T-cell (primary cell): ENCODE results near the gene DRD1. TPM values are rescaled to one million over a fixed set of nuclear protein-coding genes. Genes with fewer than 3 reads are reported as not detected.
"Not testable (repeated sequence)": the region's sequence is repeated elsewhere in the genome, so short reads cannot be mapped to it uniquely, and the experiment has no call there.

Experiments used
- ATAC-seq, 4 experiments: fragments of 200-7000 bp in 3 of 4; fragments of 150-1000 bp in 1 of 4; cut with Tn5 transposase; replicated peaks in 1 of 4; 1 replicate in 3 of 4; 2 replicates in 1 of 4; pipeline ENCODE4 v1.10.0; 2021; ENCODE audit warnings: moderate library complexity in 3 of 4, mild to moderate bottlenecking in 2 of 4, moderate number of reproducible peaks in 1 of 4
- CTCF ChIA-PET, 2 donors: fragments of 300-600 bp; sonication (Branson Sonifier 250); formaldehyde crosslinking; loops; one replicate each; lab custom pipeline; 2022; ENCODE audit warnings: antibody characterized with exemption in 2 of 2; lab: Charles Lee
- POLR2A ChIA-PET, 2 donors: fragments of 300-600 bp; sonication (Branson Sonifier 250); formaldehyde crosslinking; loops; one replicate each; lab custom pipeline; 2022; ENCODE audit warnings: antibody characterized with exemption in 2 of 2; lab: Charles Lee
- DNase-seq, 35 experiments: peaks; one replicate each; pipeline versions ENCODE4 v3.0.0 to v3.0.0-alpha.2; 2013 to 2023
- H3K27ac ChIP-seq: one replicate; pipeline ENCODE4 v1.5.1; 2013; ENCODE audit warnings: low read length
- H3K27me3 ChIP-seq, 2 experiments: replicated peaks in 1 of 2; 1 replicate in 1 of 2; 2 replicates in 1 of 2; pipeline versions ENCODE4 v1.6.1 to v1.7.0; 2013; ENCODE audit warnings: low read length in 1 of 2, mixed read lengths in 1 of 2; ENCODE audit not compliant: control insufficient read depth in 2 of 2, insufficient read depth in 2 of 2; ENCODE audit errors: extremely low read depth in 1 of 2
- H3K36me3 ChIP-seq, 2 donors: 1 replicate in 1 of 2; 2 replicates in 1 of 2; pipeline versions ENCODE4 v1.6.1 to v1.7.0; 2013; ENCODE audit warnings: low read length in 1 of 2; ENCODE audit not compliant: control insufficient read depth in 2 of 2, insufficient read depth in 1 of 2; ENCODE audit errors: extremely low read depth in 1 of 2
- H3K4me1 ChIP-seq, 2 experiments: 1 replicate in 1 of 2; 2 replicates in 1 of 2; pipeline versions ENCODE4 v1.6.1 to v1.7.0; 2013; ENCODE audit warnings: low read length in 2 of 2, mixed read lengths in 1 of 2; ENCODE audit not compliant: insufficient read depth in 2 of 2, control insufficient read depth in 1 of 2; ENCODE audit errors: extremely low read depth in 1 of 2
- H3K4me3 ChIP-seq, 2 donors: 1 replicate in 1 of 2; 2 replicates in 1 of 2; pipeline versions ENCODE4 v1.5.1 to v1.7.0; 2013; ENCODE audit warnings: mild to moderate bottlenecking in 2 of 2, low read length in 1 of 2, moderate library complexity in 1 of 2; ENCODE audit not compliant: control insufficient read depth in 1 of 2; ENCODE audit errors: extremely low read depth in 1 of 2
- H3K9me3 ChIP-seq: 2 replicates; pipeline ENCODE4 v1.7.0; 2013
- H3K27ac Mint-ChIP-seq, 2 donors: one replicate each; pipeline ENCODE4 v1.8.0; 2020 to 2021; ENCODE audit warnings: mild to moderate bottlenecking in 2 of 2, mixed read lengths in 2 of 2
- H3K27me3 Mint-ChIP-seq, 2 donors: one replicate each; pipeline ENCODE4 v1.8.0; 2021 to 2022; ENCODE audit warnings: mixed read lengths in 2 of 2
- H3K36me3 Mint-ChIP-seq: one replicate; pipeline ENCODE4 v1.8.0; 2021; ENCODE audit warnings: mixed read lengths
- H3K4me1 Mint-ChIP-seq, 3 donors: one replicate each; pipeline ENCODE4 v1.8.0; 2020 to 2022; ENCODE audit warnings: mixed read lengths in 3 of 3, mild to moderate bottlenecking in 1 of 3
- H3K4me3 Mint-ChIP-seq, 3 donors: one replicate each; pipeline ENCODE4 v1.8.0; 2020 to 2022; ENCODE audit warnings: mild to moderate bottlenecking in 3 of 3, mixed read lengths in 3 of 3, moderate library complexity in 3 of 3
- H3K9me3 Mint-ChIP-seq, 3 donors: one replicate each; pipeline ENCODE4 v1.8.0; 2020 to 2022; ENCODE audit warnings: mixed read lengths in 3 of 3
- WGBS: methylation state at CpG from one replicate; pipeline ENCODE4 v1.1.5; 2013; ENCODE audit warnings: missing lambda C conversion rate; ENCODE audit not compliant: insufficient coverage; 5-methylcytosine and 5-hydroxymethylcytosine counted together
- total RNA-seq, 35 experiments: library from RNA in 6 of 35; stranded (reverse) in 6 of 35; fragments of 120-200 nt in 1 of 35; gene quantifications; one replicate each; pipeline versions ENCODE4 v1.2.1 to v1.2.4 and lab custom pipeline; 2013 to 2026

The DRD1 gene
- total RNA-seq, 5 donors from 2014 or later (not counting 1 experiment from before 2014, with no cell fraction given): not detected

- Mint-ChIP-seq H3K27me3 (peaks cover 4 to 14% of the 10 kb centered on the region in 2 donors), H3K4me3 (no peak overlapping the region), H3K9me3 (no peaks in the 10 kb centered on the region), H3K4me1 (peaks cover 7 to 9% (median 8%) of the 10 kb centered on the region in 3 donors), H3K36me3 (no peaks in the 10 kb centered on the region), H3K27ac (no peak overlapping the region)
- POLR2A ChIA-PET: no interaction called here
- H3K27me3 ChIP-seq: peaks cover 3 to 9% of the 10 kb centered on the region in 2 experiments
- H3K36me3 ChIP-seq: no peaks in the 10 kb centered on the region
- no peak overlapping the region for H3K27ac ChIP-seq
- no peak for ATAC-seq
- DNase-seq: peak in 1 of 35 experiments; percentile 18
- H3K9me3 ChIP-seq: no peaks in the 10 kb centered on the region
- no peak overlapping the region for H3K4me3 ChIP-seq
- peaks cover 0 to 7% of the 10 kb centered on the region in 2 experiments for H3K4me1 ChIP-seq
- CTCF ChIA-PET: no interaction called here
- WGBS: no CpG with 5 or more reads among the region's 7 CpGs
Observed at GRCh38 chr5:175460126-175460525, 16.1 kb upstream of the DRD1 start.

GRCh38 chr5:175457466-175457865, 13.5 kb upstream of the DRD1 start:
- no peaks in the 10 kb centered on the region for H3K36me3 Mint-ChIP-seq
- WGBS: 60% methylated on average over 1 of the region's 1 CpG
- no peaks in the 10 kb centered on the region for H3K4me1 Mint-ChIP-seq
- H3K9me3 ChIP-seq: no peaks in the 10 kb centered on the region
- no peaks in the 10 kb centered on the region for H3K4me1 ChIP-seq
- no peaks in the 10 kb centered on the region for H3K9me3 Mint-ChIP-seq
- no peak overlapping the region for H3K27ac Mint-ChIP-seq
- ChIA-PET CTCF (no interaction called here), POLR2A (no interaction called here)
- no peak for DNase-seq
- ATAC-seq: no peak
- peaks cover 3 to 14% of the 10 kb centered on the region in 2 experiments for H3K27me3 ChIP-seq
- H3K27me3 Mint-ChIP-seq: peaks cover 22 to 33% of the 10 kb centered on the region in 2 donors
- H3K36me3 ChIP-seq: no peaks in the 10 kb centered on the region
- H3K27ac ChIP-seq: no peak overlapping the region
- H3K4me3 Mint-ChIP-seq: no peak overlapping the region
- no peak overlapping the region for H3K4me3 ChIP-seq

DNA sequence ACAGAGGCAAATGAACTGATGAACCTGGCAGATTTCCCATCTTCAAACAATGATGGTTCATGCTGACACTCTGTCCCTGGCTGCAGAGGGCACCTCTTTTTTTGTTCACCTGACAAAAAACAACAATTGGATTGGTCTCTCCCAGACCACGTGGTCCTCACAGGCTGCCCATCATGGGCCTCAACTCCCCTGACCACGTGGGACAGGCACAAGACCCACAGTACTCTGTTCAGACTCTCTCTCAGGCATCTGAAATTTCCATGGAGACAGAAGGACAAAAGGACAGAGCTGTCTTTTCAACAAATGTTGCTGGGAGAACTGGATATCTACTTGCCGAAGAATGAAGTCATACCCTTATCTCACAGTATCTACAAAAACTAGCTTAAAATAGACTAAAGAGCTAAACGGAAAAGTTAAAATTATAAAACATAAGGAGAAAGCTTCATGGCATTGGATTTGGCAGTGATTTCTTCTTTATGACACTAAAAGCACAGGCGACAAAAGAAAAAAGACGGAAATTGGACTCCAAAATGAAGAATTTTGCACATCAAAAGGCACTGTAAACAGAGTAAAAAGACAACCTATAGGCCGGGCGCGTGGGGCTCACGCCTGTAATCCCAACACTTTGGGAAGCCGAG, 12.2 kb upstream of the DRD1 start:
- no peak overlapping the region for H3K27ac ChIP-seq
- no peaks in the 10 kb centered on the region for H3K4me1 ChIP-seq
- no peaks in the 10 kb centered on the region for H3K36me3 ChIP-seq
- H3K27me3 ChIP-seq: peaks cover 3 to 16% of the 10 kb centered on the region in 2 experiments
- ChIA-PET CTCF (no interaction called here), POLR2A (no interaction called here)
- H3K9me3 ChIP-seq: no peaks in the 10 kb centered on the region
- H3K4me1 Mint-ChIP-seq: no peaks in the 10 kb centered on the region
- no peak for DNase-seq
- H3K4me3 ChIP-seq: no peak overlapping the region
- WGBS: 79% methylated on average over 7 of the region's 11 CpGs
- no peaks in the 10 kb centered on the region for H3K36me3 Mint-ChIP-seq
- no peak overlapping the region for H3K4me3 Mint-ChIP-seq
- peaks cover 25 to 36% of the 10 kb centered on the region in 2 donors for H3K27me3 Mint-ChIP-seq
- H3K9me3 Mint-ChIP-seq: no peaks in the 10 kb centered on the region
- no peak for ATAC-seq
- no peak overlapping the region for H3K27ac Mint-ChIP-seq

DNA sequence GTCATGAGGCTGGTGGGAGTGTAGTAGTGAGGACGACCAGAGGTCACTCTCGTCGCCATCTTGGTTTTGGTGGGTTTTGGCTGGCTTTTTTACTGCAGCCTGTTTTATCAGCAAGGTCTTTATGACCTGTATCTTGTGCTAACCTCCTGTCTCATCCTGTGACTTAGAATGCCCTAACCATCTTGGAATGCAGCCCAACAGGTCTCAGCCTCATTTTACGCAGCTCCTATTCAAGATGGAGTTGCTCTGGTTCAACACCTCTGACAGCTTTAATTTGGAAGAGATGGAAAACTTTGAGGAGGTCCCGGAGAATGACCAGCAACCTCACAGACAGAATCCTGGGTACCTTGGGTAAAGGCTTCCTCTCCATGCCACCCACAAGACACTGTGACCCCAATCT, 10.4 kb upstream of the DRD1 start:
- H3K27ac ChIP-seq, H3K36me3 Mint-ChIP-seq, H3K4me1 ChIP-seq, H3K4me3 Mint-ChIP-seq, H3K4me3 ChIP-seq, H3K27ac Mint-ChIP-seq, H3K4me1 Mint-ChIP-seq, H3K9me3 Mint-ChIP-seq, DNase-seq, POLR2A ChIA-PET, CTCF ChIA-PET, H3K36me3 ChIP-seq, ATAC-seq, H3K9me3 ChIP-seq: not testable (repeated sequence)
- H3K27me3 Mint-ChIP-seq: peaks cover 28 to 44% of the 10 kb centered on the region in 2 donors
- peaks cover 5 to 19% of the 10 kb centered on the region in 2 experiments for H3K27me3 ChIP-seq
- WGBS: 100% methylated on average over 2 of the region's 5 CpGs

GRCh38 chr5:175452166-175452565, 8.2 kb upstream of the DRD1 start:
- POLR2A ChIA-PET: no interaction called here
- Histone ChIP-seq H3K36me3 (no peaks in the 10 kb centered on the region), H3K27me3 (peaks cover 2 to 13% of the 10 kb centered on the region in 2 experiments), H3K4me1 (no peaks in the 10 kb centered on the region), H3K4me3 (no peak overlapping the region), H3K9me3 (no peaks in the 10 kb centered on the region), H3K27ac (no peak overlapping the region)
- Mint-ChIP-seq H3K27ac (no peak overlapping the region), H3K27me3 (peaks cover 34 to 56% of the 10 kb centered on the region in 2 donors), H3K4me1 (no peaks in the 10 kb centered on the region), H3K36me3 (no peaks in the 10 kb centered on the region), H3K9me3 (no peaks in the 10 kb centered on the region), H3K4me3 (no peak overlapping the region)
- ATAC-seq (no peak), DNase-seq (no peak)
- CTCF ChIA-PET: no interaction called here
- 67% methylated on average over 1 of the region's 2 CpGs for WGBS

DNA sequence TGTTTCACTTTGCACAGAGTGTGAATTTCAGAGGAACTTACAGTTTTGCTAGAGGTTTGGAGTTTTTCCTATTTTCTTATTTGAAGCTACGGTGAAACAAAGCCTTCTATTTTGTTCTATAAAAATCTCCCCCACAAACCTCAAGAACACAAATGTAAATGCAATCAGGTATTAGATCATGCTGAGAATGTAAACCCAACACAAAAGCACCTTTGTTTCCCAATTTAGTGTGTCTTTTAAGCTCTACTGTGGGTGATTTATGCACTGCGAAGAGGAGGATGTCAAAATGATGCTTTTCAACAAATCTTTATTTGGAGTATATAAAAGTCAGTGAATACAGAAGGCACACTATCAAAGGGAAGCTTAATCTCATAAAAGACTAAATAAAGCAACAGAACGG, 4.3 kb upstream of the DRD1 start:
- no peak overlapping the region for H3K27ac ChIP-seq
- H3K4me3 ChIP-seq: no peak overlapping the region
- Mint-ChIP-seq H3K27me3 (peaks cover 31 to 59% of the 10 kb centered on the region in 2 donors), H3K4me1 (peaks cover 7 to 13% (median 7%) of the 10 kb centered on the region in 3 donors), H3K27ac (no peak overlapping the region), H3K36me3 (no peaks in the 10 kb centered on the region), H3K9me3 (no peaks in the 10 kb centered on the region), H3K4me3 (no peak overlapping the region)
- WGBS: no CpG with 5 or more reads among the region's 3 CpGs
- peaks cover 5 to 41% of the 10 kb centered on the region in 2 experiments for H3K27me3 ChIP-seq
- peaks cover 0 to 16% of the 10 kb centered on the region in 2 experiments for H3K4me1 ChIP-seq
- no peaks in the 10 kb centered on the region for H3K36me3 ChIP-seq
- no peak for DNase-seq
- no peaks in the 10 kb centered on the region for H3K9me3 ChIP-seq
- no peak for ATAC-seq
- POLR2A ChIA-PET: no interaction called here
- CTCF ChIA-PET: no interaction called here
